HG03039 (cell line): ENCODE data around the gene ZBTB7C.
"Not testable (repeated sequence)": the region's sequence is repeated elsewhere in the genome, so short reads cannot be mapped to it uniquely, and the experiment has no call there.

Experiments used
- ATAC-seq: cut with Tn5 transposase; IDR thresholded peaks from one replicate; pipeline ENCODE4 v1.9.1; 2021; ENCODE audit warnings: mild to moderate bottlenecking, moderate library complexity; ENCODE audit not compliant: unreplicated experiment

ZBTB7C gene

GRCh38 chr18:48408727-48409590 lies at the start of gene ZBTB7C:
Gene ZBTB7C (minus strand): TSS chr18:48409383.
- no peak for ATAC-seq

GRCh38 chr18:48456838-48457237 lies 47.7 kb upstream of the ZBTB7C start:
- ATAC-seq = no peak

- ATAC-seq = no peak
Measured at GRCh38 chr18:48455555-48456478, 46.6 kb upstream of the ZBTB7C start.

- no peak for ATAC-seq
Measured at GRCh38 chr18:48454261-48454757, 45.1 kb upstream of the ZBTB7C start.

GRCh38 chr18:48453330-48454066 lies 44.3 kb upstream of the ZBTB7C start:
- ATAC-seq = no peak

GRCh38 chr18:48452861-48453323 lies 43.7 kb upstream of the ZBTB7C start:
- ATAC-seq = no peak

- ATAC-seq = no peak
Measured at GRCh38 chr18:48450685-48451084, 41.5 kb upstream of the ZBTB7C start.

GRCh38 chr18:48446582-48447225 lies 37.5 kb upstream of the ZBTB7C start:
- no peak for ATAC-seq

GRCh38 chr18:48445540-48445939 lies 36.4 kb upstream of the ZBTB7C start:
- ATAC-seq = no peak

GRCh38 chr18:48442761-48443160 lies 33.6 kb upstream of the ZBTB7C start:
- ATAC-seq = no peak

- no peak for ATAC-seq
Measured at GRCh38 chr18:48441405-48441881, 32.3 kb upstream of the ZBTB7C start.

GRCh38 chr18:48440924-48441323 lies 31.7 kb upstream of the ZBTB7C start:
- no peak for ATAC-seq

- ATAC-seq = no peak
Measured at GRCh38 chr18:48436907-48437306, 27.7 kb upstream of the ZBTB7C start.

GRCh38 chr18:48434382-48434781 lies 25.2 kb upstream of the ZBTB7C start:
- not testable (repeated sequence) for ATAC-seq

GRCh38 chr18:48433541-48433940 lies 24.4 kb upstream of the ZBTB7C start:
- no peak for ATAC-seq

GRCh38 chr18:48430150-48430549 lies 21.0 kb upstream of the ZBTB7C start:
- no peak for ATAC-seq

- no peak for ATAC-seq
Measured at GRCh38 chr18:48428475-48429177, 19.4 kb upstream of the ZBTB7C start.

GRCh38 chr18:48422947-48423378 lies 13.8 kb upstream of the ZBTB7C start:
- no peak for ATAC-seq

- no peak for ATAC-seq
Measured at GRCh38 chr18:48419277-48420022, 10.3 kb upstream of the ZBTB7C start.
